HepG2 (cell line): ENCODE results near the gene TCFL5. TPM values are rescaled to one million over a fixed set of nuclear protein-coding genes. Genes with fewer than 3 reads are reported as not detected.
A peak's percentile ranks its signal among the peaks of the same experiment; 100 is the strongest.

Experiments
- ATRX ChIP-seq: sonication (generic); formaldehyde crosslinking; IDR thresholded peaks from 2 replicates; pipeline ENCODE4 v1.4.0; 2020; ENCODE audit warnings: missing genetic modification reagents, borderline replicate concordance
- HCFC1 ChIP-seq: fragments of 150-350 bp; IDR thresholded peaks from 2 replicates; pipeline ENCODE4 v1.6.1; 2014; ENCODE audit warnings: low read depth, low read length
- KDM1A ChIP-seq: IDR thresholded peaks from 2 replicates; pipeline ENCODE4 v1.6.1; 2016; ENCODE audit warnings: missing compliant biosample characterization
- KDM5A ChIP-seq: fragments of 200-600 bp; sonication (generic); IDR thresholded peaks from 2 replicates; pipeline ENCODE4 v1.7.0; 2018; ENCODE audit warnings: antibody characterized with exemption, mild to moderate bottlenecking, low read length, borderline replicate concordance
- NFE2 ChIP-seq: sonication (generic); formaldehyde crosslinking; IDR thresholded peaks from 2 replicates; pipeline ENCODE4 v1.4.0; 2020; ENCODE audit warnings: missing genetic modification reagents
- NFKB2 ChIP-seq: sonication (generic); formaldehyde crosslinking; IDR thresholded peaks from 2 replicates; pipeline ENCODE4 v1.4.0; 2020; ENCODE audit warnings: missing genetic modification reagents, borderline replicate concordance
- NFKBIZ ChIP-seq: IDR thresholded peaks from 2 replicates; pipeline ENCODE4 v1.6.1; 2018; ENCODE audit warnings: missing genetic modification reagents, missing compliant biosample characterization
- NRL ChIP-seq: sonication (generic); formaldehyde crosslinking; IDR thresholded peaks from 2 replicates; pipeline ENCODE4 v1.5.0; 2020; ENCODE audit warnings: missing genetic modification reagents, mild to moderate bottlenecking, moderate library complexity, borderline replicate concordance
- PAX8 ChIP-seq: sonication (generic); formaldehyde crosslinking; IDR thresholded peaks from 2 replicates; pipeline ENCODE4 v1.8.0; 2022; ENCODE audit warnings: mild to moderate bottlenecking, missing genetic modification reagents, borderline replicate concordance
- POLR2AphosphoS5 ChIP-seq: IDR thresholded peaks from 2 replicates; pipeline ENCODE4 v1.6.1; 2012; ENCODE audit warnings: low read depth, low read length
- PRDM15 ChIP-seq: sonication (generic); formaldehyde crosslinking; IDR thresholded peaks from 2 replicates; pipeline ENCODE4 v1.4.0; 2020; ENCODE audit warnings: missing genetic modification reagents
- U2AF2 ChIP-seq: fragments of 200-400 bp; formaldehyde crosslinking; IDR thresholded peaks from 2 replicates; pipeline ENCODE4 v1.6.1; 2017; ENCODE audit warnings: low read depth, mild to moderate bottlenecking, low read length
- ZNF362 ChIP-seq: sonication (generic); formaldehyde crosslinking; IDR thresholded peaks from 2 replicates; pipeline ENCODE4 v1.4.0; 2020; ENCODE audit warnings: missing genetic modification reagents, mild to moderate bottlenecking, borderline replicate concordance
- ZNF644 ChIP-seq: IDR thresholded peaks from 2 replicates; pipeline ENCODE4 v1.6.1; 2016; ENCODE audit warnings: low read depth
- ZNF646 ChIP-seq: sonication (generic); formaldehyde crosslinking; IDR thresholded peaks from 2 replicates; pipeline ENCODE4 v1.9.0; 2021; ENCODE audit warnings: mild to moderate bottlenecking, missing genetic modification reagents
- polyA plus RNA-seq, 8 experiments: library from polyadenylated mRNA; depleted of rRNA in 3 of 8; stranded (reverse) in 7 of 8; unstranded in 1 of 8; fragments of >200 nt; fragmentation: Illumina TruSeq in 4 of 8; extraction: Trizol in 4 of 8; gene quantifications; 2 replicates each; pipeline versions ENCODE4 v1.2.1 to v1.2.3, GENCODE V29; 2011 to 2016; ENCODE audit warnings: low read depth in 4 of 8, missing spikeins in 1 of 8, mixed read lengths in 1 of 8; ENCODE audit not compliant: insufficient read depth in 1 of 8
- total RNA-seq, 5 experiments: library from RNA; depleted of rRNA; stranded (reverse); fragments of >200 nt; fragmentation: Illumina TruSeq; extraction: Trizol; gene quantifications; 2 replicates each; pipeline ENCODE4 v1.2.3, GENCODE V29; 2016; ENCODE audit warnings: low read depth in 1 of 5

TCFL5 gene
- total and polyA plus RNA-seq, 2 of the 13 experiments (the other 11 are each of a cell fraction or from before 2014, with no cell fraction given), result 14.8 to 20.0 TPM

GRCh38 chr20:62879275-62880146 is 17.9 kb upstream of the TCFL5 start (continued):
- TF ChIP-seq ZNF646 (CRISPR knock-in tag) (no peak), KDM1A (CRISPR knock-in tag) (no peak), ZNF362 (CRISPR knock-in tag) (no peak), NRL (CRISPR knock-in tag) (0 out of 2 replicates have a peak, but pooled peaks have one; percentile 9), NFE2 (no peak), KDM5A (no peak), PRDM15 (CRISPR knock-in tag) (no peak), ATRX (CRISPR knock-in tag) (no peak), NFKB2 (CRISPR knock-in tag) (0 out of 2 replicates have a peak, but pooled peaks have one; percentile 16), PAX8 (CRISPR knock-in tag) (no peak), U2AF2 (no peak), POLR2AphosphoS5 (no peak), ZNF644 (CRISPR knock-in tag) (no peak), NFKBIZ (no peak), HCFC1 (no peak)
- TF ChIP-seq, all 625 proteins: peak for 5
